Activated naive CD4-positive, alpha-beta T cell treated with Interleukin-2 at 50 U/mL for 16 hours (primary cell): ENCODE data around the gene ARID3B.
A peak's percentile ranks its signal among the peaks of the same experiment; 100 is the strongest.

Source experiments
- DNase-seq: peaks from one replicate; pipeline ENCODE4 v3.0.0-alpha.2; 2020

Gene ARID3B

GRCh38 chr15:74608786-74609185 lies 67.8 kb downstream of the ARID3B start:
- DNase-seq, result no peak

DNA sequence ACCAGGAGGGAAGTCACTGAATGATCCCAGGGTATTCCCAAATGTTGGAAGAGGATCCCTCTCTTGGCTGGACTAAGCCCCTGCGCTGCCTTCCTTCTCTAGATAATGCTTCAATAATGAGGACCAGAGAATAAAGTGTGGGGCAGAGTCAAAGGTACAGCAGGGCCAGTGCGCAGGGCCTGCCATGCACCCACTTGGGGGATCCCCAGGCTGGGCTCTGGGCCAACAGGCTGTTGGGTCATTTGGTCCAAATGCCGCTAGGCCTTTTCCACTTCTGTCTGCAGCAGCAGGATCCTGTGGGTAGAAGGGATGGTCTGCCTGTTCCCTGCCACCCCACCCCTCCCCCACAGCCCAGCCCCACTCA lies 68.9 kb downstream of the ARID3B start:
- DNase-seq, result no peak

GRCh38 chr15:74610302-74610951 lies 69.4 kb downstream of the ARID3B start:
- no peak for DNase-seq

- DNase-seq, result no peak
Measured at GRCh38 chr15:74611341-74611740, 70.3 kb downstream of the ARID3B start.

DNA sequence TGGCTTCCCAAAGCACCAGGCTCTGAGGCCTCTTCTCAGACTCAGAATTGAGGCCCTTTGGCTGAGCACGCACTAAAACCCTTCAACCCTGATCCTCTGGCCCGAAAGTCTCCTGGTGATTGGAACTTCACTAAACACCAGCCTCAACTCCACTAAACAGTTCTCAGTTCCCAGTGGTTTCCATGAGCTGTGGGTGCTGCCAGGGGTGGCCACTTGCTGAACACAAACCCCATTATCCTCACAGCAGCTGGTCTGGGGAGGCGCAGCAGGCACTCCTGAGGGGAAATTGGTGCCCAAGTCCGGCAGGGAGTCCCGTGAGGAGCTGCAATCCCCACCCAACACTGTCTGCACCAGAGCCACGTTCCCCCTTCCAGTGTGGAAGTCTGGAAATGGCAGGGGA lies 70.8 kb downstream of the ARID3B start:
- no peak for DNase-seq

DNA sequence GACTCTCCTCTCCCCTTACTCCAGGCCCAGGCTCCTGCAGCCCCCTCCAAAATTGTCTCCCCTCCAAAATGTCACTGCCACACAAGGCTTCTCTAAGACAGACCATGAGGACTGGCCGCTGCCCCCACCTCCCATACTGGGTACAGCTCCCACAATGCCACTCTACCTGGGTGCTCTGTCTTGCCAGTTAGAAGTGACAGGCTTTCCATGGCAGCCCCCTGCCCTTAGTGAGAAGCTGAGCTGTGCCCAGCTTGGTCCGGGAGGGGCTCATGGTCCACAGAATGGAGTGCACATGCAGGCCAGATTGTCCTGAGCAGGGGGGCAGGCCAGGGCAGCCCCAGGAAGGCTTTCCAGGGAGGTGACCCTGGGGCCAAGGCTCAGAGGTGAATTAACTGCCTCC lies 71.7 kb downstream of the ARID3B start:
- no peak for DNase-seq

- no peak for DNase-seq
Measured at GRCh38 chr15:74613089-74613952, 72.3 kb downstream of the ARID3B start.

DNA sequence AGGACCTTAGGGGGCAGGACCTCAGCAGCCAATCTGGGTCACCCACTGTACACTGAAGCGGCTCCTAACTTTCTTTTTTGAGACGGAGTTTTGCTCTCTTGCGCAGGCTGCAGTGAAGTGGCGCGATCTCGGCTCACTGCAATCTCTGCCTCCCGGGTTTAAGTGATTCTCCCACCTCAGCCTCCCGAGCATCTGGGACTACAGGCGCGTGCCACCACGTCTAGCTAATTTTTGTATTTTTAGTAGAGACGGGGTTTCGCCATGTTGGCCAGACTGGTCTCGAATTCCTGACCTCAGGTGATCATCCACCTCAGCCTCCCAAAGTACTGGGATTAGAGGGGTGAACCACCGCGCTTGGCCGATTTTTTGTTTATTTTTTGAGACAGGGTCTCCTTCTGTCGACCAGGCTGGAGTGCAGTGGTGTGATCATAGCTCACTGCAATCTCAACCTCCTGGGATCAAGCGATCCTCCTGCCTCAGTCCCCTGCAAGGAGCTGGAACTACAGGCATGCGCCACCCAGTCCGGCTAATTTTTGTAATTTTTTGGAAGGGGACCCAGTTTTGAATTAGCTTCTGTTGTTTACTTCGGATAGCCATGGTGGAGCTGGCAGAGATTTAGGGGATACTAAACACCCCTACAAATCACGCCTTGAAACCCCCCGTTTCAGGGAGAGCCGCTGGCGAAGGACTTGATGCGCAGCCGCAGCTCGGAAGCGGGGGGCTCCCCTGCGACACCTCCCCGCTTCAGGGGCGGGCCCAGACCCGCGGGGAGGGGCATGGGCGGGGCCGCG lies 73.1 kb downstream of the ARID3B start:
- no peak for DNase-seq

DNA sequence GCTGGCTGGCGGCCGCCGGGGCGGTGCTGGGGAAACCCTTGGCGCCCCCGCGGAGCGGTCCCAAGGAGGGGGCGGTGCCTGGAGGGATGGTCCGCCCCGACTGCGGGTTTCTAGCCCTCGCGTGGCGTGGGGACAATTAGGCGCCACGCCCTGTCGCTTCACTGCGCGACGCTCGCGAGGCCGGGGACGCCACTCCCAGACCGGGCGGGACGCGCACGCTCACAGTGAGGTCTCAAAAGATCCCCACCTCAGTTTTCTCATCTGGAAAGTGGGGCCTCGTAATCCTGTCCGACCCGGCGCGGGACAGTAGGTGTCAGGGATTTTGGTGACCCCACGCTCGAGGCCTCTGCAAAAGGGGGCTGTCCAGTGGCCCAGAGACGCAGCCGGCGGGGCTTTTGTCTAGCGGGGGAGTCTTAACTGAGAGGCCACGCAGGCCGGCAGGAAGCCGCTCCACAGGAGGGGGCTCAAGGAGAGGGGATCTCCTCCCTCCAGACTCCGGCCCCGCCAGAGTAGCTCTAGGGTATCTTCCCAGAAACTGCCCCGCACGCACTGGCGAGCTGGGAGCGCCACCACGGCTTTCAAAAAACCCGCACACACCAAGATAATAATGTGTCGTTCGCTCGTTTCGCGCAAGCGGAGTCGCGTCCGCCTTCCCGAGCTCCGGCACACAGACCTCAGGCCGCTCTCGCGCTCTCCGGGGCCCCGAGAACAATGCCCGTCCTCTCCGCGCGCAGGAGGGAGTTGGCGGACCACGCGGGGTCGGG lies 73.9 kb downstream of the ARID3B start:
- DNase-seq, result peak; percentile 88

DNA sequence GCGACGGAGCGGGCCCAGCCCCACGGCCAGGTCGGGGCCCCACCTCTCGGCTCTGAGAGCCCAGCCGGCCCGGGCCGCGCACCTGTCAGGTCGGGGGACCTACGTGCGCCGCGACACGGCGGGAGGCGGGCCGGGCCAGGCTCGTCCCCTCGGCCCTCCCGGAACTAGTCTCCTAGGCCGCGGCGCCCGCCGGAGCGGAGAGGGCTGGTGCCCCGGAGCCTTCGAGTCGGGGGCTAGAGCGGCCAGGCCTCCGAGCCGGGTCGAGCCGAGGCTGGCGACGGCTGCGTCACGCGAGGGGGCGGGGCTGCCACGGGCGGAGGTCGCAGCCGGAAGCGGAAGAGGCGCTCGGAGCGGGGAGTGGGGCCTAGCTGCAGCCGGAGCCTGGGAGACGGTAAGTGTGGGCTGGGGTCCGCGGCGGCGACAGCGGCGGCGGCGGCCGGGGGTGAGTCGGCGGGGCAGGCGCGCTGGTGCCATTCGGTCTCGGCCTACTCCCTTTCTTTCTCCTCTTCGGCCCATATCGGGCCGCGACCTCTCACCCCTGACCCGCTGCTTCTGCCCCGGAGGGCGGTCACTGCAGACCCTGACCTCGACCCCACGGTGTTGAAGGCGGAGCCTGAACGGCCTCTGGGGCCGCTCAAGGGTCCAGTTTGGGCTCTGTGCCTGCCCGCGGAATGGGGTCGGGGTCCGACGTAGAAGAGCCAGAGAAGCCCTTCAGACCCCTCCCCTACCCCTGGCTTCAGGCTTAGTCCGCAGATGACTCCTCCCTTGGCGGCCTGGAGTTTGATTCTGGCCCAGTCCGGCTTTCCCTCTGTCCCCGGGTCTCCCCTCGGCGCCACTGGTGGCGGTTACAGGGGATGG lies 74.7 kb downstream of the ARID3B start, which contains the start of gene CLK3:
TSS of gene CLK3 (plus strand) at position 329 of the 858 bp plus-strand sequence. CDS start 3,361 bp downstream, outside the sequence.
- peak; percentile 96 for DNase-seq

DNA sequence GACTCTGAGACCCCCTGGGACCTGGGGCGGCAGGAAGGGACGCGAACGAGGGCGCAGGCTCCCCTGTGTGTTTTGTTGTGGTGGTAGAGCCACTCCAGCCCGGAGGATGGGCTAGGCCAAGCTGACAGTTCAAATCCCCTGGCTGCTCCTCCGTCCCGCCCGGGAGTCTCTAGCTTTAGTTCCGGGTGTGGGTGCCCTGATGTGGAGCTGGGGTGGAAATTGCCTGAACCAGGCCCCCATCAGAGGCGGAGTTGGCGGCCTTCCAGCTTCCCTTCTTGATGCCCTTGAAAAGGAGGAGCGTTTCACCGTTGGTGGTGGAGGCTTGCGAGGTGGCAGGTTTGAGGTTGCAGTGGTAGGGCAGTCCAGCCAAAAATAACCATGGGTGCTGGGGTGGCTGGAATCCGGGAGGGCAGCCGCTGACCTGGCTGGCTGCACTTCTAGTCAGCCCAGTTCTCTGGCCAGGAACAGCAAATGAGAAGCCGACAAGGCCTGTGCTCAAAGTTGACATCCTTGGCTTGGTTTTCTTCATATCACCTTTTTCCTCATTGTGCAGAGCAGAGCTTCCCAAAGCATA lies 75.4 kb downstream of the ARID3B start:
- peak; percentile 67 for DNase-seq

GRCh38 chr15:74616996-74617395 lies 76.0 kb downstream of the ARID3B start:
- DNase-seq, result no peak

DNA sequence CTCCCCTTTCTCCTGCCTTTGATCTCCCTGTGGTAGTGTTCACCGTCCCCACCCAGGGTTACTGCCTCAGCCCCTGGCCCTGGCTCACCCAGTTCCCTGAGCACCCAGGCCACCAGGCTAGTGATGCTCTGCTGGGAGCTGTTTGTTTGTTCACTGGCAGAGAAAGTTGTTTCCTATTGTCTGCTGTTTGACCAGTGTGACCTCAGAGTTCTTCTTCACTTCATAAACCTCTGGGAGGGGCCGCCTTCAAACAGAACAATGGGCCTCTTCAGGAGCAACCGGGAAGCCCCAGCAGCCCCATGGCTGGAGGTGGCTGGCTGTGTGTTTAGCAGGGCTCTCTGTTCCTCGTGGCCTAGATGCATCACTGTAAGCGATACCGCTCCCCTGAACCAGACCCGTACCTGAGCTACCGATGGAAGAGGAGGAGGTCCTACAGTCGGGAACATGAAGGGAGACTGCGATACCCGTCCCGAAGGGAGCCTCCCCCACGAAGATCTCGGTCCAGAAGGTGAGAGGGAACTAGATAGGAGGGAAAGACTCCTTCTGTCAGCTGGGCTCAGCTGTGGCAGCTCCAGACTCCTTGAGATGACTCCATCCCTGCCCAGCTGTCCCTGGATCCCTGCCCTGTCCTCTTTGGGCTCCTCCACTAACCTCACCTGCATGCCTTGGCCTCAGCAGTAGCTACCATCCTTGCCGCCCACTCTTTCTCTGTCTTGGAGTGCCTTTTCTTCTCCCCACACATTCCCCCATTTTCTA lies 78.0 kb downstream of the ARID3B start:
- DNase-seq, result no peak

DNA sequence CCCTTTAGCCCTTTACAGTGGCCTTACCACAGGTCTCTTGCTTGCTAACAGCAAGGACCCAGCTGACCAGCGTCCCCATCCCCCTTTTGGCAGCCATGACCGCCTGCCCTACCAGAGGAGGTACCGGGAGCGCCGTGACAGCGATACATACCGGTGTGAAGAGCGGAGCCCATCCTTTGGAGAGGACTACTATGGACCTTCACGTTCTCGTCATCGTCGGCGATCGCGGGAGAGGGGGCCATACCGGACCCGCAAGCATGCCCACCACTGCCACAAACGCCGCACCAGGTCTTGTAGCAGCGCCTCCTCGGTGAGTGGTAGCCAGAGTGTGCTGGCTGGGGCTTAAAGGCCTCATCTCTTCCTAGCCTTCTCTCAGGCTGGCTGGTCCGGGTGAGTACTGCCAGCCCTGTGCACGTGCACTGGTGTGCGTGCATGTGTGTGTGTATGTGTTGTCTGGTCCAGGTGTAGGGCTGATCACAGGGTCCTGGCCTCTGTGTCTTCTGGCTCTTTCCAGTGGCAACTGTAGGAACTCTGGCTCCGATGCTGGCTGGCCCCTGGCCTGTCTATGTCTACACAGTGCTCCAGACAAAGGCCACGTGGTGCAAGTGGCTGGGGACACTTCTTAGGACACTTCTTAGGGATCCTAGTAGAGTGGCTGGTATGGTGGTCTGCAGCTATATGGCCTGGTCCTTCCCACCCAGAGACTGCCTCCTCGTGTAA lies 79.1 kb downstream of the ARID3B start:
- no peak for DNase-seq

DNA sequence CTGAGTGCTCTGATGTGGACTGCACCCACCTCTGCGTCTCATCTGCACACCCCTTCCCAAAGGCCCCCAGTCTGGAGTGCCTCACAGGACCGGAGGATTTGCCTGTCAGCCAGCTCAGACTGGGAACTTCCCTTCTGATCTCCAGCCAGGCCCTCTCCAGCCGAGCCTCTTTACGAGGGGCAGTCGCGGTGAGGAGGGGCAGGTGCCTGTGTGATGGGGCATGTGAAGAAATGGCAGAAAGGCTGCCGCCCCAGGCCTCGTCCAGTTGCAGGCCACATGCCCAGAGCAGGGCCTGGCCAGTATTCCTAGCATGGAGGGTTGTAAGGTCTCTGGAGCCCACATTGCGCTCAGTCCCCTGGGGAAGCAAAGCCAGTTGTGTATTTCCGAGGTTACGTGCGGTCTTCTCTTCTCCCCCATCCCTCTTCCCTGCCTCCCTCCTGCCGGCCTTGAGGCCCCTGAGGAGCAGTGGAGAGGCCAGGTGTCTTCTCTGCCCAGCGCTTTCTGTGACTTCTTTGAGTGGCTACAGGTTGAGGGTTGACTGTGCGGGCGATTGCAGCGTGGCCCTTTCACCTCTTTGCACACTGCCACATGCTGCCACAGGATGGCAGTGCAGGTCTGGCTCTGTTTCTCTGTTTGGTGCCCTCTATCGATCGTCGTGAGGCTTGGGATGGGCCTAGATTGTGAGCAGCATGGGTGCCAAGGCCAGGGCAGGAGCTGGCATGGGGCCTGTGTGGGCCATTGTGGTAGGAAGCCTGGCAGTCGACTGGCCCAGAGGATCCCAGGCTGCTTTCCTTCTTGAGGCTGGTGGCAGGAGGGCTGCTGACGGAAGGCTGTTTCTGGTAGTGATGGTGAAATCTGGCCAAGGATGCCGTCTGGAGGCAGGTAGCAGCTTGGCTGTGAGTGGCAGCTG lies 79.9 kb downstream of the ARID3B start:
- DNase-seq, result peak; percentile 80

- DNase-seq, result no peak
Measured at GRCh38 chr15:74621546-74621920, 80.5 kb downstream of the ARID3B start.

DNA sequence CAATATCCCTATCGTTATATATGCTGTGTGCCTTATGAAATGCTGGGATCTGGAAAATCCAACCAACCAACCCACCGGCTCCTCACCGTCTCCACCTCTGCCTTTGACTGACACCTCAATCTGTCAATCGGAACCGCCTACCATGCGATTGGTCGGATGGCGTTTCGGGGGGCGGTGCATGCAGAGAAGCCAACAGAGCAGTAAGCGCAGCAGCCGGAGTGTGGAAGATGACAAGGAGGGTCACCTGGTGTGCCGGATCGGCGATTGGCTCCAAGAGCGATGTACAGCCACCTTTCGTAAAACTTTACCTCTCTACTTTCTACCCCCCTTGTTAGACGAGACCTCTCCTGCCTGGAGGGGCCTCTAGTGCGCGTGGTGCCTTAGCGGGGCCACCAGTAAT lies 80.9 kb downstream of the ARID3B start:
- DNase-seq, result no peak

- no peak for DNase-seq
Measured at GRCh38 chr15:74622758-74623157, 81.7 kb downstream of the ARID3B start.
